ENCODE results near the gene GIPC1. TPM values are rescaled to one million over a fixed set of nuclear protein-coding genes. Genes with fewer than 3 reads are reported as not detected.
A peak's percentile ranks its signal among the peaks of the same experiment; 100 is the strongest.

GIPC1 gene
- total and polyA plus RNA-seq, 2 donors (not counting 1 experiment from before 2014, with no cell fraction given) = 57.3 to 129 TPM

DNA sequence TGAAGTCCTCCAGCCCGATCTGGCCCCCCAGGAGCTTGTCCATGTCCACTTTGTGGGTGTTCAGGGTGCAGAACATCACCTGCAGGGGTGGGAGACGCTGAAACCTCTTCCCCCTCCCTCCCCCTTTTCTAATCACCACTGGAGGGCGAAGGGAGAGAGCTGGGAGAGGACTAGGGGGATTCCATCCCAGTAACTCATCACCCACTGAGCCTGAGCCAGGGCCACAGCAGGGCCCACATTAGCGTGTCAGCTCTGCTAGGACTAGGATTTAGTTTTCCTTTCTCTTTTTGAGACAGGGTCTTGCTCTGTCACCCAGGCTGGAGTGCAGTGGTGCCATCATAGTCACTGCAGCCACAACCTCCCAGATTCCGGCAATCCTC is 15.2 kb downstream of the GIPC1 start:
- Histone ChIP-seq H3K9me3 (ENCODE audit: control insufficient read depth, insufficient read depth, low read depth, low read length) (no peaks in the 10 kb centered on the region), H3K4me3 (replicated peaks in 1 of 4; ENCODE audit: control extremely low read depth in 1 of 4, insufficient read depth in 1 of 4, low read depth in 3 of 4, low read length in 4 of 4) (no peak overlapping the region), H2AFZ (ENCODE audit: low read length) (no peak overlapping the region), H3K79me2 (ENCODE audit: control insufficient read depth, insufficient read depth, low read length) (no peaks in the 10 kb centered on the region), H3K4me1 (ENCODE audit: control insufficient read depth, extremely low read depth, insufficient read depth, low read length) (peaks cover 19% of the 10 kb centered on the region), H3K27ac (ENCODE audit: insufficient read depth, low read length) (peak overlapping the region; percentile 27), H3K36me3 (ENCODE audit: control insufficient read depth, insufficient read depth, low read length) (peaks cover 19% of the 10 kb centered on the region), H3K27me3 (ENCODE audit: control insufficient read depth, insufficient read depth, low read length) (no peaks in the 10 kb centered on the region), H4K20me1 (ENCODE audit: control insufficient read depth, extremely low read depth, insufficient read depth, low read length) (no peaks in the 10 kb centered on the region), H3K4me2 (ENCODE audit: extremely low read depth, insufficient read depth, low read length) (no peak overlapping the region), H3K9ac (ENCODE audit: insufficient read depth, low read length) (no peak overlapping the region)
- TF ChIP-seq EZH2 (IDR thresholded peaks at IDR 0.05; ENCODE audit: low read length, missing control alignments) (no peak), CTCF (conservative IDR thresholded peaks at IDR 0.05 in 1 of 2, IDR thresholded peaks at IDR 0.05 in 1 of 2; ENCODE audit: low read depth in 1 of 2, low read length in 2 of 2) (no peak)
- peak; percentile 26 to 71 for DNase-seq (ENCODE audit: low read depth in 2 of 2)

GRCh38 chr19:14479975-14480699 is 15.8 kb downstream of the GIPC1 start:
- Histone ChIP-seq H3K9me3 (ENCODE audit: control insufficient read depth, insufficient read depth, low read depth, low read length) (no peaks in the 10 kb centered on the region), H3K4me1 (ENCODE audit: control insufficient read depth, extremely low read depth, insufficient read depth, low read length) (peaks cover 19% of the 10 kb centered on the region), H3K9ac (ENCODE audit: insufficient read depth, low read length) (no peak overlapping the region), H3K4me3 (replicated peaks in 1 of 4; ENCODE audit: control extremely low read depth in 1 of 4, insufficient read depth in 1 of 4, low read depth in 3 of 4, low read length in 4 of 4) (no peak overlapping the region), H3K4me2 (ENCODE audit: extremely low read depth, insufficient read depth, low read length) (no peak overlapping the region), H2AFZ (ENCODE audit: low read length) (no peak overlapping the region), H4K20me1 (ENCODE audit: control insufficient read depth, extremely low read depth, insufficient read depth, low read length) (no peaks in the 10 kb centered on the region), H3K36me3 (ENCODE audit: control insufficient read depth, insufficient read depth, low read length) (peaks cover 19% of the 10 kb centered on the region), H3K79me2 (ENCODE audit: control insufficient read depth, insufficient read depth, low read length) (no peaks in the 10 kb centered on the region), H3K27me3 (ENCODE audit: control insufficient read depth, insufficient read depth, low read length) (no peaks in the 10 kb centered on the region), H3K27ac (ENCODE audit: insufficient read depth, low read length) (peak overlapping the region; percentile 27)
- peak; percentile 22 to 32 for DNase-seq (ENCODE audit: low read depth in 2 of 2)
- TF ChIP-seq CTCF (conservative IDR thresholded peaks at IDR 0.05 in 1 of 2, IDR thresholded peaks at IDR 0.05 in 1 of 2; ENCODE audit: low read depth in 1 of 2, low read length in 2 of 2) (peak; percentile 65 to 76), EZH2 (IDR thresholded peaks at IDR 0.05; ENCODE audit: low read length, missing control alignments) (no peak)

DNA sequence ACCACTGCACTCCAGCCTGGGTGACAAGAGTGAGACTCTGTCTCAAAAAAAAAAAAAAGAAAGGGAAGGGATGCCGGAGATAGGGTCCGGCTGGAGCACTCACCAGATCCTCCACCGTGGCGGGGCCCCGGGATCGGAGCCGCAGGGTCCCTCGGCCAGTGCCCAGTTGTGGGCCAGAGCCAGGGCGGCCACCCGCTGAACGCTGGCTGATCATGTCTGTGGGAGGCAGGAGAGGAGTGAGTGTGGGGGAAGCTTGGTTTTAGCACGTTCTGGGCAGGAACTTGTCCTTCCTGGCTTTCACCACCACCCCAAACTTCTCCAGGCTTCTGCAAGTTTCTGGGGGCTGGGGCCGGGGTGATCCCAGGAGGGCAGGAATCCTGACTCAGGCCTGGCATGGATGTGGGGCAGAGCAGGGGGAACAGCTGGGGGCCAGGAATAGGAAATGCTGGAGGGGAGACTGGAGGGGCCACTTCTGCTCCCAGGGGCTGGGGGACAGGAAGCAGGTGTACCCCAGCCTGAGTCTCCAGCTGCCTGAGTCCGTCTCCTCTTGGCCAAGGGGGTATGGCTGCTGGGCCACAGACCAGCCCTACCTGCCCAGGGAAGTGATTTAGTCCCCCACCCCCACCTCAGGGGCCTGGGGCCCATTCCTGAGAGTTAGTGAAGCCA is 16.5 kb downstream of the GIPC1 start:
- Histone ChIP-seq H3K27me3 (ENCODE audit: control insufficient read depth, insufficient read depth, low read length) (no peaks in the 10 kb centered on the region), H3K4me1 (ENCODE audit: control insufficient read depth, extremely low read depth, insufficient read depth, low read length) (peaks cover 19% of the 10 kb centered on the region), H3K36me3 (ENCODE audit: control insufficient read depth, insufficient read depth, low read length) (peaks cover 19% of the 10 kb centered on the region), H3K4me2 (ENCODE audit: extremely low read depth, insufficient read depth, low read length) (no peak overlapping the region), H3K9ac (ENCODE audit: insufficient read depth, low read length) (no peak overlapping the region), H3K27ac (ENCODE audit: insufficient read depth, low read length) (no peak overlapping the region), H3K9me3 (ENCODE audit: control insufficient read depth, insufficient read depth, low read depth, low read length) (no peaks in the 10 kb centered on the region), H4K20me1 (ENCODE audit: control insufficient read depth, extremely low read depth, insufficient read depth, low read length) (no peaks in the 10 kb centered on the region), H2AFZ (ENCODE audit: low read length) (no peak overlapping the region), H3K79me2 (ENCODE audit: control insufficient read depth, insufficient read depth, low read length) (no peaks in the 10 kb centered on the region), H3K4me3 (replicated peaks in 1 of 4; ENCODE audit: control extremely low read depth in 1 of 4, insufficient read depth in 1 of 4, low read depth in 3 of 4, low read length in 4 of 4) (no peak overlapping the region)
- TF ChIP-seq CTCF (conservative IDR thresholded peaks at IDR 0.05 in 1 of 2, IDR thresholded peaks at IDR 0.05 in 1 of 2; ENCODE audit: low read depth in 1 of 2, low read length in 2 of 2) = no peak
- TF ChIP-seq EZH2 (IDR thresholded peaks at IDR 0.05; ENCODE audit: low read length, missing control alignments) = no peak
- no peak for DNase-seq (ENCODE audit: low read depth in 2 of 2)
